ENCODE data around the gene CYP3A7. TPM values are rescaled to one million over a fixed set of nuclear protein-coding genes. Genes with fewer than 3 reads are reported as not detected.
"Not testable (repeated sequence)": the region's sequence is repeated elsewhere in the genome, so short reads cannot be mapped to it uniquely, and the experiment has no call there.

The CYP3A7 gene
- total and polyA plus RNA-seq, 2 donors (not counting 1 experiment from before 2014, with no cell fraction given) = 0.16 to 37.8 TPM

DNA sequence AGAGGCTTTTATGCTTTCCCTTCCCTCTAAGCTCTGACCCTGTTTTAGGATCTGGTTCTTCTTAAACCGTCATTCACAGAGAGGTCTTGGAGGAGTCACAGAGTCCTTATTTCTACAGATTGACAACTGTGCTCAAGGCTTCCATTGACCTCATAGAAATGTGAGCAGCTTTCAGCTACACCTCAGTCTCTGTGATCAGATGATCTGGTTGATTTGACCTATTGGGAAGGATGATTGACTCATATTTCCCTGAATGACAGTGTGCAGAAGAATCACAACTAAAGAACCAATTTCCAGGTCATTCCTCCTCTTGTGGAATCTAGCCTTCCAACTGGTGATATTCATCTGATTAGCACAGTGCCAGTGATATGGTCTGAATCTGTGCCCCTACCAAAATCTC, 45.6 kb upstream of the CYP3A7 start:
- Histone ChIP-seq H3K9ac (ENCODE audit: insufficient read depth, low read length) (no peak overlapping the region), H3K36me3 (ENCODE audit: control insufficient read depth, insufficient read depth, low read length) (no peaks in the 10 kb centered on the region), H3K27ac (ENCODE audit: insufficient read depth, low read length) (no peak overlapping the region), H2AFZ (ENCODE audit: low read length) (no peak overlapping the region), H3K27me3 (ENCODE audit: control insufficient read depth, insufficient read depth, low read length) (no peaks in the 10 kb centered on the region), H3K79me2 (ENCODE audit: control insufficient read depth, insufficient read depth, low read length) (no peaks in the 10 kb centered on the region), H4K20me1 (ENCODE audit: control insufficient read depth, extremely low read depth, insufficient read depth, low read length) (no peaks in the 10 kb centered on the region), H3K4me2 (ENCODE audit: extremely low read depth, insufficient read depth, low read length) (no peak overlapping the region), H3K4me1 (ENCODE audit: control insufficient read depth, extremely low read depth, insufficient read depth, low read length) (no peaks in the 10 kb centered on the region), H3K9me3 (ENCODE audit: control insufficient read depth, insufficient read depth, low read depth, low read length) (no peaks in the 10 kb centered on the region), H3K4me3 (replicated peaks in 1 of 4; ENCODE audit: control extremely low read depth in 1 of 4, insufficient read depth in 1 of 4, low read depth in 3 of 4, low read length in 4 of 4) (no peak overlapping the region)
- TF ChIP-seq, protein P1, sequence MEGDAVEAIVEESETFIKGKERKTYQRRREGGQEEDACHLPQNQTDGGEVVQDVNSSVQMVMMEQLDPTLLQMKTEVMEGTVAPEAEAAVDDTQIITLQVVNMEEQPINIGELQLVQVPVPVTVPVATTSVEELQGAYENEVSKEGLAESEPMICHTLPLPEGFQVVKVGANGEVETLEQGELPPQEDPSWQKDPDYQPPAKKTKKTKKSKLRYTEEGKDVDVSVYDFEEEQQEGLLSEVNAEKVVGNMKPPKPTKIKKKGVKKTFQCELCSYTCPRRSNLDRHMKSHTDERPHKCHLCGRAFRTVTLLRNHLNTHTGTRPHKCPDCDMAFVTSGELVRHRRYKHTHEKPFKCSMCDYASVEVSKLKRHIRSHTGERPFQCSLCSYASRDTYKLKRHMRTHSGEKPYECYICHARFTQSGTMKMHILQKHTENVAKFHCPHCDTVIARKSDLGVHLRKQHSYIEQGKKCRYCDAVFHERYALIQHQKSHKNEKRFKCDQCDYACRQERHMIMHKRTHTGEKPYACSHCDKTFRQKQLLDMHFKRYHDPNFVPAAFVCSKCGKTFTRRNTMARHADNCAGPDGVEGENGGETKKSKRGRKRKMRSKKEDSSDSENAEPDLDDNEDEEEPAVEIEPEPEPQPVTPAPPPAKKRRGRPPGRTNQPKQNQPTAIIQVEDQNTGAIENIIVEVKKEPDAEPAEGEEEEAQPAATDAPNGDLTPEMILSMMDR (conservative IDR thresholded peaks at IDR 0.05 in 1 of 2, IDR thresholded peaks at IDR 0.05 in 1 of 2; ENCODE audit: low read depth in 1 of 2, low read length in 2 of 2) = no peak
- no peak for TF ChIP-seq EZH2 (IDR thresholded peaks at IDR 0.05; ENCODE audit: low read length, missing control alignments)
- no peak for DNase-seq (ENCODE audit: low read depth in 2 of 2)

DNA sequence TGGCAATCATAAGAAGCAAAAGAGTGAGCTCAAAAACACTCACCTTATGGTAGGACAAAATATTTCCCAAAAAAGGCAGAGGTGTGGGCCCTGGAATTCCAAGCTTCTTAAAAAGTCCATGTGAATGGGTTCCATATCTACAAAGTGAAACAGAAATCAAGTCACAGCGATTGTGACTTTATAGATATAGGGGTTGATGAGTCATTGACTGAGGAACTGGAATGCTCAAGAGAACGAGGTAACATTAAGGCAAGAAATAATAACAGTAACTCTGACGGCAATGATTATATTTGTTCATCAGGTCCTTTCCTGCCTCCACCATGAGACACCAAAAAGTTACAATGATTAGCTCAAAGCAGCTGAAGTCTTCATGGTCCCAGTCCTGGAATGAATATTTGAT, 45.0 kb upstream of the CYP3A7 start:
- no peak overlapping the region for H3K9ac ChIP-seq (ENCODE audit: insufficient read depth, low read length)
- no peak overlapping the region for H2AFZ ChIP-seq (ENCODE audit: low read length)
- H4K20me1 ChIP-seq (ENCODE audit: control insufficient read depth, extremely low read depth, insufficient read depth, low read length) = no peaks in the 10 kb centered on the region
- no peaks in the 10 kb centered on the region for H3K9me3 ChIP-seq (ENCODE audit: control insufficient read depth, insufficient read depth, low read depth, low read length)
- no peaks in the 10 kb centered on the region for H3K4me1 ChIP-seq (ENCODE audit: control insufficient read depth, extremely low read depth, insufficient read depth, low read length)
- H3K27ac ChIP-seq (ENCODE audit: insufficient read depth, low read length) = no peak overlapping the region
- H3K79me2 ChIP-seq (ENCODE audit: control insufficient read depth, insufficient read depth, low read length) = no peaks in the 10 kb centered on the region
- TF ChIP-seq EZH2 (IDR thresholded peaks at IDR 0.05; ENCODE audit: low read length, missing control alignments) = no peak
- TF ChIP-seq, protein P1 (conservative IDR thresholded peaks at IDR 0.05 in 1 of 2, IDR thresholded peaks at IDR 0.05 in 1 of 2; ENCODE audit: low read depth in 1 of 2, low read length in 2 of 2) = no peak
- H3K4me2 ChIP-seq (ENCODE audit: extremely low read depth, insufficient read depth, low read length) = no peak overlapping the region
- no peak overlapping the region for H3K4me3 ChIP-seq (replicated peaks in 1 of 4; ENCODE audit: control extremely low read depth in 1 of 4, insufficient read depth in 1 of 4, low read depth in 3 of 4, low read length in 4 of 4)
- no peaks in the 10 kb centered on the region for H3K36me3 ChIP-seq (ENCODE audit: control insufficient read depth, insufficient read depth, low read length)
- DNase-seq (ENCODE audit: low read depth in 2 of 2) = no peak
- H3K27me3 ChIP-seq (ENCODE audit: control insufficient read depth, insufficient read depth, low read length) = no peaks in the 10 kb centered on the region

DNA sequence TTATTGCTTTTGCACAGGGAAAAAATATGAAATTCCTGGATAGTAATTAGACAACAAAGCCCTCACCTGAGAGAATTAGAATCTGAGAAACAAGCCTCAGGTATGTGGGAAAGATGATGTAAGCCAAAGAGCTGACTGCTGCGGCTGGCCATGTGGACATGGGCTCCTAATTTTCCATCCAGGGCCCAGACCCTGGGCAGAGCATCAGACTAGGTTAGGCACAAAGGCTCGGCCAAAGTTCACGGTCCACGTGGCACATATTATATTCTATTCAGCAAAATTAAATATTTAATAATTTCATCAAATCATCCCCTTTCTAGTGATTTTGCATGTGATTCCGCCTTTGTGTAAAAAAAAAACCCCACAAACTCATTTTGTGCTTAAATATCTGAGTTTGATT, 43.9 kb upstream of the CYP3A7 start:
- Histone ChIP-seq H3K27me3 (ENCODE audit: control insufficient read depth, insufficient read depth, low read length) (no peaks in the 10 kb centered on the region), H2AFZ (ENCODE audit: low read length) (no peak overlapping the region), H3K79me2 (ENCODE audit: control insufficient read depth, insufficient read depth, low read length) (no peaks in the 10 kb centered on the region), H3K9me3 (ENCODE audit: control insufficient read depth, insufficient read depth, low read depth, low read length) (no peaks in the 10 kb centered on the region), H3K9ac (ENCODE audit: insufficient read depth, low read length) (no peak overlapping the region), H3K27ac (ENCODE audit: insufficient read depth, low read length) (no peak overlapping the region), H3K36me3 (ENCODE audit: control insufficient read depth, insufficient read depth, low read length) (no peaks in the 10 kb centered on the region), H3K4me1 (ENCODE audit: control insufficient read depth, extremely low read depth, insufficient read depth, low read length) (no peaks in the 10 kb centered on the region), H3K4me2 (ENCODE audit: extremely low read depth, insufficient read depth, low read length) (no peak overlapping the region), H3K4me3 (replicated peaks in 1 of 4; ENCODE audit: control extremely low read depth in 1 of 4, insufficient read depth in 1 of 4, low read depth in 3 of 4, low read length in 4 of 4) (no peak overlapping the region), H4K20me1 (ENCODE audit: control insufficient read depth, extremely low read depth, insufficient read depth, low read length) (no peaks in the 10 kb centered on the region)
- no peak for DNase-seq (ENCODE audit: low read depth in 2 of 2)
- TF ChIP-seq, protein P1 (conservative IDR thresholded peaks at IDR 0.05 in 1 of 2, IDR thresholded peaks at IDR 0.05 in 1 of 2; ENCODE audit: low read depth in 1 of 2, low read length in 2 of 2) = no peak

DNA sequence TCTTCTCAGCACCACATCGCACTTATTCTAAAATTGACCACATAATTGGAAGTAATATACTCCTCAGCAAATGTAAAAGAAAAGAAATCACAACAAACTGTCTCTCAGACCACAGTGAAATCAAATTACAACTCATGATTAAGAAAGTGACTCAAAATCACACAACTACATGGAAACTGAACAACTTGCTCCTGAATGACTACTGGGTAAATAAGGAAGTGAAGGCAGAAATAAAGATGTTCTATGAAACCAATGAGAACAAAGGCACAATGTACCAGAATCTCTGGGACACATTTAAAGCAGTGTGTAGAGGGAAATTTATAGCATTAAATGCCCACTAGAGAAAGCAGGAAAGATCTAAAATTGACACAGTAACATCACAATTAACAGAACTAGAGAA, 38.4 kb upstream of the CYP3A7 start:
- not testable (repeated sequence) for DNase-seq (ENCODE audit: low read depth in 2 of 2); H3K36me3 ChIP-seq (ENCODE audit: control insufficient read depth, insufficient read depth, low read length); H3K4me2 ChIP-seq (ENCODE audit: extremely low read depth, insufficient read depth, low read length); H4K20me1 ChIP-seq (ENCODE audit: control insufficient read depth, extremely low read depth, insufficient read depth, low read length); H3K27me3 ChIP-seq (ENCODE audit: control insufficient read depth, insufficient read depth, low read length); H3K27ac ChIP-seq (ENCODE audit: insufficient read depth, low read length); H3K4me3 ChIP-seq (replicated peaks in 1 of 4; ENCODE audit: control extremely low read depth in 1 of 4, insufficient read depth in 1 of 4, low read depth in 3 of 4, low read length in 4 of 4); H3K9ac ChIP-seq (ENCODE audit: insufficient read depth, low read length); H3K79me2 ChIP-seq (ENCODE audit: control insufficient read depth, insufficient read depth, low read length); H3K9me3 ChIP-seq (ENCODE audit: control insufficient read depth, insufficient read depth, low read depth, low read length); H2AFZ ChIP-seq (ENCODE audit: low read length); H3K4me1 ChIP-seq (ENCODE audit: control insufficient read depth, extremely low read depth, insufficient read depth, low read length)

Measured in fibroblast of lung (primary cell).